Body of pancreas (tissue), 4 donors: Measurements from ENCODE around the gene PLCB4.

Experiments
- POLR2A ChIP-seq, 3 donors: fragments of 450-650 bp; IDR thresholded peaks; one replicate each; pipeline ENCODE4 v1.6.1; 2016; ENCODE audit warnings: antibody characterized with exemption in 3 of 3, mild to moderate bottlenecking in 2 of 3
- TF ChIP-seq, protein P1 (sequence below), 7 experiments: fragments of 450-650 bp in 4 of 7; fragments of 200-600 bp in 3 of 7; sonication (generic) in 3 of 7; IDR thresholded peaks; one replicate each; pipeline ENCODE4 v1.5.1; 2016 to 2019; ENCODE audit warnings: antibody characterized with exemption in 7 of 7

GRCh38 chr20:9348747-9349146 lies 279.9 kb downstream of the PLCB4 start:
- TF ChIP-seq, protein P1, sequence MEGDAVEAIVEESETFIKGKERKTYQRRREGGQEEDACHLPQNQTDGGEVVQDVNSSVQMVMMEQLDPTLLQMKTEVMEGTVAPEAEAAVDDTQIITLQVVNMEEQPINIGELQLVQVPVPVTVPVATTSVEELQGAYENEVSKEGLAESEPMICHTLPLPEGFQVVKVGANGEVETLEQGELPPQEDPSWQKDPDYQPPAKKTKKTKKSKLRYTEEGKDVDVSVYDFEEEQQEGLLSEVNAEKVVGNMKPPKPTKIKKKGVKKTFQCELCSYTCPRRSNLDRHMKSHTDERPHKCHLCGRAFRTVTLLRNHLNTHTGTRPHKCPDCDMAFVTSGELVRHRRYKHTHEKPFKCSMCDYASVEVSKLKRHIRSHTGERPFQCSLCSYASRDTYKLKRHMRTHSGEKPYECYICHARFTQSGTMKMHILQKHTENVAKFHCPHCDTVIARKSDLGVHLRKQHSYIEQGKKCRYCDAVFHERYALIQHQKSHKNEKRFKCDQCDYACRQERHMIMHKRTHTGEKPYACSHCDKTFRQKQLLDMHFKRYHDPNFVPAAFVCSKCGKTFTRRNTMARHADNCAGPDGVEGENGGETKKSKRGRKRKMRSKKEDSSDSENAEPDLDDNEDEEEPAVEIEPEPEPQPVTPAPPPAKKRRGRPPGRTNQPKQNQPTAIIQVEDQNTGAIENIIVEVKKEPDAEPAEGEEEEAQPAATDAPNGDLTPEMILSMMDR (IDR thresholded peaks at IDR 0.05) = no peak
- TF ChIP-seq POLR2A (IDR thresholded peaks at IDR 0.05) = no peak
